HG03135 (cell line): ENCODE results near the gene COPRS.
"Not testable (repeated sequence)": the region's sequence is repeated elsewhere in the genome, so short reads cannot be mapped to it uniquely, and the experiment has no call there.

Experiments used
- ATAC-seq: cut with Tn5 transposase; IDR thresholded peaks from one replicate; pipeline ENCODE4 v1.9.1; 2021; ENCODE audit warnings: mild to moderate bottlenecking, moderate library complexity; ENCODE audit not compliant: unreplicated experiment

Gene COPRS

DNA sequence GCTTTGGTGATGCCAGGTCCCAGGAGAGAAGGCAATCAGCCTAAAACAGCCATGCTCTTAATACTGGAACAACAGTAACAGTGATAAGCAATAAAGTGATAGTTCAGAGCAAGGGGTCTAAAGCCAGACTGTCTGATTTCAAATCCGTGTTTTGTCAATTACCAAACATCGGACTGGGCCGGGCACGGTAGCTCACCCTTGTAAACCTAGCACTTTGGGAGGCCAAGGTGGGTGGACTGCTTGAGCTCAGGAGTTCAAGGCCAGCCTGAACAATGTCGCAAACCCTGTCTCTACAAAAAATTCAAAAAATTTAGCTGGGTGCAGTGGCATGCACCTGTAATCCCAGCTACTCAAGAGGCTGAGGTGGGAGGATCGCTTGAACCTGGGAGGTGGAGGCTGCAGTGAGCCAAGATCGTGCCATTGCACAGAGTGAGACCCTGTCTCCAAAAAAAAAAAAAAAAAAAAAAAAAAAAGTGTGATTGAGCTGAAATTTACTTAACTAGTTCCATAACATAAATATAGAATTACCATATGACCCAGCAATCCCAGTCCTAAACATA, 5.1 kb downstream of the COPRS start:
- ATAC-seq: no peak

DNA sequence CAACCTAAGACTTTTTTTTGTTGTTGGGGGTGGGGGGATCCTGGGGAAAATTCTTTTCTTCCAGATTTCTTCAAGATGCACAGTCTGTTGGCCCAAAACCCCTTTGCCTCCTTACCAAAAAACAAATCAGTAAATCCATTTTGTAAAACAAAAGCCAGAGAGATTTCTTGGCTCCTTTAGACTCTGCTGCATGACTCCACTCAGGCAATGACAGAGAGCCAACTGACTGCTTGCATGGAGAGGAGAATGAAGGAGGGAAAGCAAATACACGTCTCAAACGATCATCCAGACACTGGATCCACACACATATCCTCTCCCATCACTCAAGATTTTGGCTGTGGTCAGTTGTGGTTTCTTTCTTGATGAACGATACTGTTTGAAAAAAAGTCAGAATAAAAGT, 13.8 kb downstream of the COPRS start:
- ATAC-seq: no peak

DNA sequence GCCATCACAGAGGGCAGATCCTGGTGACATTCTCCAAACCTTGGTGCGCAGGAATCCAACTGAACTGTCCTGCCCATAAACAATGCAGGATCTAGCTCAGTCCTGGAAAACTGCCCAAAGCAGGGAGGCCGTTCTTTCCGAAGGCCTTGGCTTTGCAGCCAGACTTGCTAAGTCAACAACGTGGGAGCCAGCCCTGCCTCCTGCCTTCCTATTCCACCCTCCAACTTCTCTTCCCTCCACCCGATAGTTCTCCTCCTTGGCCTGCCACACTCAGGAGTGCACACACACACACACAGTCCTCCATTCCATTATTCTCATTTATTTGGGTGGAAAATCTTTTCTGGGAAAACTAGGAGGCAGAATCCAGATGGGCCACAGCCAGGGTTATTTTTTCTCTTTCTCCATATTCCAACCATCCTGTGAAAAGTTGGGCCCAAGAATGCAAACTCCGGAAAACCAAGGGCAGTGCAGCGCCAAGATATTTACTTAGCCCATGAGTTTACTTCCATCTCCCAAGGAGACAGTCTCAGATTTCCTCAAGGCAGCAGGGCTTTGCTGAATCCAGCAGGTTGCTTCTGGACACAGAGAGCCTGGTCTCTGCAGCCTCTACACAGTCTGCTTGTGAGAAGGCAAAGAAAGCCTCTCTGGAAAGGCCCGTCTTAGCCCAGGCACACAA, 15.8 kb downstream of the COPRS start:
- ATAC-seq: no peak

DNA sequence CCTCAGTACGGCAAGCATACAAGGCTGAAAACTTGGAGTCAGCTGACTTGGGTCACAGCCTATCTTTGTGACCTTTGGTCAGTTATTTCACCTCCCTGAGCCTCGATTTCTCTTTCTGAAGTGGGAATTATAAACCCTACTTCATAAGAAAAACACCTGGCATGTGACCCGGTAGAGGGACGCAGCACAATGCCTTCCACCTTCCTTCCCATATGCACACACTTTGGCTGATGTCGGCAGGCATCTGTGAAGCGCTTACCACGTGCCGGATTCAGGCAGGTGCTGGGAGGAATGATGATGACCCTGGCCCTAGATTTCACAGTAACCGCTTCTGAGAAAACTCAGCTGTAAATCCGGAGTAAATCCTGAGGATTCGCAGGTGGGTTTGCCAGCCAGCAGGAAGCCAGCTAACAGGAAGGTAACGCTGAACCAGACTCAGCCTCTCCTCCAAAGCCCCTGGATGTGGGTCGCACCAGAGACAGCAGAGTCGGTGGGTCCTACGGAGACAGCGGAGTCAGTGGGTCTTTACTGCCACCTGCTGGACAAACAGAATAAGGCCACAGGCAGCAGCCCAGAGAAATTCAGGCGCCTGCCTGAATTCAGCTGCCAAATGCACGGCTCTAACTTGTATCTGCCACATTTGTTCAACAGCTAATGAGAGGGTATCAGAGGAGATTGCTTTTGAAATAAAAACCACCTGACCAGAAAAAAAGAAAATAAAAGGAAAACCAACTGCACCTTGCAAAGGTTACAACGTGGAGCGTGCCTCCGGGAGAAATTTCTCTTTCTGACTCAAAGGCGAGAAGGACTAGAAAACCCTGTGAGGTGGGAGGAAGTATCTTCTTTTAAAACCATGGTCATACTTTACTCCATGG, 16.6 kb downstream of the COPRS start:
- ATAC-seq: no peak

DNA sequence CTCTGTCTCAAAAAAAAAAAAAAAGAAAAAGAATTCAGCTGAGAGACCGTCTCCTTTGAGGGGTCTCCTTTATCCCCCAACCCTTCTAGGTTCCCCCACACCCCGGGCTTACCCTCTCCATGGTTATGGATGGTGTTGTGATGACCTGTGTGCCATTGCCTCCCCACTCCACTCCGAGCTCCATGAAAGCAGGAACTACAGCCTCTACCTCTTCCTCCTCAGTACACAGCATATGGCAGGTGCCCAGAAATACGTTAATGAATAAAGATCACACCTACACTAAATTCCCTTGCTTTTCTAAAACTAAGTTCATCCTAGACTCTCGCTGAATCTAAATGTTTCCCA, 17.2 kb downstream of the COPRS start:
- no peak for ATAC-seq

DNA sequence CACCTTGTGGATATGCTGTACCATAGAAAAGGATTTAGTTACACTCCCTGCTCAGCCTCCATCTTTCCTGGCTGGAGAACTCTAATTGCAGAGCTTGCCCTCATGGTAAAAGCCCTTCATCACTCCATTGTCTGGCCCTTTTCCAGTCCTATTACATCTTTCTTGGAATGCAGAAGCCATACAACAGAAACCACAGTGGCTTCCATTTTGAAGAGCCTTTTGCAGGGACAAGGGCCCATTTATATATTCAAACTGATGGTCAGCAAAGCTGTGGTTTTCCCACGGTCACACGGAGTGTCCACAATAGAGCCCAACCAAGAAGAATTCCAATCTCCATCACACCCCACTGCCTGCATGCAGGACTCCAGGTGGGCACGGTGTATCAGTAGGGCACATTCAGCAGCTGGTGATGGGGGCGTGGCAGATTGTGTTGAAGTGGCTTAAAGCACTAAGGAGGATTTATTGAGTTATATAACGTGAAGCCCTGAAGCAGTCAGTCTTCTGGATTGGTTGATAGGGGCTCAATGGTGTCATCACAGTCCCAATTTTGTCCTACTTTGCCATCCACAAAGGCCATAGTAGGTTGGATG, 20.3 kb downstream of the COPRS start:
- ATAC-seq: no peak

DNA sequence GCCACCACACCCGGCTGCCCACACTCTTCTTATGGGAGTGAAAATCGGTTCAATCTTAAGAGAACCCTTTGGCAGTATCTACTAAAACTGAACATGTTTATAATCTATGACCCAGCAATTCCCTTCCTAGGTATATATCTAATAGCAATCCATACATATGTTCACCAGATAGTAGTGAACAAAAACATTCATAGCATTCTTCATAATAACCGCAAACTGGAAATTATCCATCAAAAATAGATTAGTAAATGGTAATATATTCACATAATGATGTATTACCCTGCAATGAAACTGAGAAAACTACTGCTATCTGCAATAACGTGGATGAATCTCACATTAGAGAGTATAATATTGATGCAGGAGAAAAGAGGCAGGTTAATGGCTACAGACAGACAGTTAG, 23.1 kb downstream of the COPRS start:
- no peak for ATAC-seq

DNA sequence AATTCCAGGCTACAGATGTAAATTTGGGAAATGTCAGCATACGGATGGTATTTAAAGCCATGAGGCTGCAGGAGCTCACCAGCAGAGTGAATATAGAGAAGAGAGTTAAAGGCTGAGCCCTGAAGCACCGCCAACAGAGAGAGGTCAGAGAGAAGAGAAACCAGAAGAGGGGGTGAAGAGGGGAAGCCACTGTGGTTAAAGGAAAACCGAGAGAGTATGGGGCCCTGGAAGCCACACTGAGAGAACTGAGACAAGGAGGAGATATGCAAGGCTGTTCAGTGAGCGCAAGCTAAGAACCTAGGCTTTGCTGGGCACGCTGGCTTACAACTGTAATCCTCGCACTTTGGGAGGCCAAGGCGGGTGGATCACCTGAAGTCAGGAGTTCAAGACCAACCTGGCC, 24.6 kb downstream of the COPRS start:
- no peak for ATAC-seq

DNA sequence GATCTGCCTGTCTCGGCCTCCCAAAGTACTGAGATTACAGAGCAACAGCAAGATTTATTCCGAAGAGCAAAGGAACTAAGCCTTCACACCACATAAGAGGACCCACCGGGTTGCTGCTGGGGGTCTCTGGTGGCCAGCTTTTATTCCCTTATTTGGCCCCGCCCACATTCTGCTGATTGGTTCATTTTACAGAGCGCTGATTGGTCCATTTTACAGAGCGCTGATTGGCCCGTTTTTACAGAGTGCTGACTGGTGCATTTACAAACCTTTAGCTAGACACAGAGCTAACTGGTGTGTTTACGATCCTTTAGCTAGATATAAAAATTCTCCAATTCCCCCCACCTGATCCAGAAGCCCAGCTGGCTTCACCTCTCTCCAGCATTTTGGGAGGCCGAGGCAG, 26.3 kb downstream of the COPRS start:
- no peak for ATAC-seq

DNA sequence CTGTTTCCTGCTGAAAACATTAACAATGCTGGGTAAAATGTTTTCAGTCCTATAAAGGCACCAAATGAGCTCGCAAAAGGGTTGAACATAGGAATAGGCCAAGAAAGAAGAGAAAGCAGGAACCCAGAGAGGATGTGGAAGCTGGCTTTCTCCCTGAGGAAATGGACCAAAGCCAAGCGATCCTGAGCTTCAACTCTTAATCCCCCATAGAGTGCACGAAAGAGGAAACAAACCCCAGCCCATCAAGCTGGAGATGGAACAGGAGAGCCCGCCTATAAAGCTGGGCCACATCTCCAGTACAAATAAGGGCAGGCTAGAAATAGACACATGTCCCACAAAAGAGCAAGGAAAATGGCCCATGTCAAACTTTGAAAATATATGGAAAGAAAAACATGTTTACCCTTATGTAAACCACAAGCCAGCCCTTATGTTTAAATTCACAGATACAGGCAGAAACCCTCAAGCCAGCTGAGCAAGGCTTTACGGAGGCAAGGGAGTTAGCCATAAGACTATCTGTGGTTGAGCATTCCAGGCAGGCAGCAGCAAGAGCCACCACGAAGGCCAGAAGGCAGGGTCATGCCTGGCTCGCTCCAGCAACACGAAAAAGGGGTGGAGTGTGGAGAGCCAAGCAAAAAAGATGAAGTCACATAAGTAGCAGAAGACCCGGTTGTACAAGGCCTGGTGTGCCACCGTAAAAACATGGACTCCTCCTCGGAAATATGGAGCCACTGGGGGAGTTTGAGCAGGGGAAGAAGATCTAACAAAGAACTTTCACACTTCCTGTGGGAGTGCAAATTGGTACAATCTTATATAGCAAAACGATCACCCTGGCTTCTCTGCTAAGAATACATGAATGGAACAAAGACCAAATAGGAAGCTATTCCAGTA, 27.8 kb downstream of the COPRS start:
- no peak for ATAC-seq

DNA sequence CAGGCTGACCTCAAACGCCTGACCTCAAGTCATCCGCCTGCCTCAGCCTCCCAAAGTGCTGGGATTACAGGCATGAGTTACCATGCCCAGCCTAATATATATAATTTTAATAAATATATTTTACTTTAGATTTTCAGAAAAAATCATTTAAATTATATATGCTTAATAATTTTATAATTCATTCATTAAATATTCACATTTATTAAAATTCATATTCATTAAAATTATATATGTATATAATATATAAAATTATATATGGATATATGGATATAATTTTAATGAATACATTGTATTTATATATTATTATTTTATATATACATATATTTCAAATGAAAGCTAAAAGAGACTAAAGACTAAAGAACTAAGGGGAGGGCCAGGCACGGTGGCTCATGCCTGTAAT, 29.4 kb downstream of the COPRS start:
- no peak for ATAC-seq

DNA sequence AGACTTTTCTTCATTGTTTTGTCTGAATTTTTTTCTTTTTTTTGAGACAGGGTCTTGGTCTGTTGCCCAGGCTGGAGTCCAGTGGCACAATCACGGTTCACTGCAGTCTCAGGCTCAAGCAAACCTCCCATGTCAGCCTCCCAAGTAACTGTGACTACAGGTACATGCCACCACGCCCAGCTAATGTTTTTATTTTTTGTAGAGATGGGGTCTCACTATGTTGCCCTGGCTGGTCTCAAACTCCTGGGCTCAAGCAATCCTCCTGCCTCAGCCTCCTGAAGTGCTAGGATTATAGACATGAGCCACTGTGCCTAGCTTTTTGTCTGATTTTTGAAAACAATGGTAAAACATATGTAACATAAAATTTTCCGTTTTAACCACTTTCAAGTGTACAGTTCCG, 30.1 kb downstream of the COPRS start:
- not testable (repeated sequence) for ATAC-seq

DNA sequence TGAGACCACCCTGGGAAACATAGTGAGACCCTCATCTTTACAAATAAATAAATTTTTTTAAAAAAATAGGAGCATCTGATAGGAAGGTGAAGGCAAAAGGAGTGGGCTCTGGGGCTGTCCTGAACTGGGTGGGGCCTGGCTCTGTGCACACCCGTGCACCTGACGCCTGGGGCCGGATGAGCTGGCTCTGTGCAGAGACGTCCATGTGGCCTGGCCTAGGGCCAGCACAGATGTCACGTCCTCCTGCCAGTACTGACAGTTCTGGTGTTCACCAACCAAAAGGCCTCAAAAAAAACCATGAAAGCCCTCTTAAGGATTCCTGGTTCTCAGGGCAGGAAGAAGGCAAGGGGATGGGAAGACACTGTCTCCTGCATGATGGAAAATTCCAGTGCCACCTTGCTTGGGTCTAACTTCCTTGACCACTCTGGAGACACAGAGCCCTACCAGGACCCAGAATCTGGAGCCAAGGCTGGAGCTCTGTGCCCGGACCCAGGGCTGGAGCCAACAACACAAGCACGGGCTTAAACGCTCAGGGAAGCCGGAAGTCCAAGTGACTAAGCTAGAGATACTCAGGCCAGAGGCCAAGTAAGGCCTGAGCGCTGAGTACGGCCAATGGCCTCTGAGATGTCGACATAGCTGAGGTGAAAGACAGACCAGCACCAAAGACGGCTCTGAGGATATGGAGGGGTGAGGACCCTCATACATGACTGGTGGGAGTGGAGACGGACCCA, 32.9 kb downstream of the COPRS start:
- ATAC-seq: no peak

DNA sequence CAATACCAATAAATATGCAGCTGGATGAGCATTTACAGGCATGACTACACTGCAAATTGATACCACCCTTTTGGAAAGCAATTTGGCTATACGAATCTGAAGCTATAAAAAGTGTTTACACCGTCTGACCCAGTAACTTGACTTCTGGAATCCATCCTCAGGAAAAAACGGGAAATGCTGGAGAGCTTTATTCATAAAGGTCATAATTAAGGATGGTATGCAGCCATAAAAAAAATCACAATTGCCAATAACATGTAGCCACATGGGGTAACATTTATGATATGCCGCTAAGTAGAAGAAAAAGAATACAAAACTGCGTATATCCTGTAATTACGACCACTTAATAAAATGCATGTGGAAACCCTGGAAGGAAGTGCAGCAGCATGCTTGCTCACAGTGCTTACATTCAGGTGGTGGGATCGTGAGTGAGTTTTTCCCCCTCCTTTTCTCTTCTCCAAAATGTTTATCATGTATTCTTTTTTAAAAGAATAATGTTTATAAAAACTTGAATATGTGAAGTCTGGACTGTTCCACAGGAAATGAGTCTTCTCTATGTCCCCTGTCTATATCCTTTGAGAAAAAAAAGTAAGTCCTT, 34.2 kb downstream of the COPRS start:
- ATAC-seq: no peak

DNA sequence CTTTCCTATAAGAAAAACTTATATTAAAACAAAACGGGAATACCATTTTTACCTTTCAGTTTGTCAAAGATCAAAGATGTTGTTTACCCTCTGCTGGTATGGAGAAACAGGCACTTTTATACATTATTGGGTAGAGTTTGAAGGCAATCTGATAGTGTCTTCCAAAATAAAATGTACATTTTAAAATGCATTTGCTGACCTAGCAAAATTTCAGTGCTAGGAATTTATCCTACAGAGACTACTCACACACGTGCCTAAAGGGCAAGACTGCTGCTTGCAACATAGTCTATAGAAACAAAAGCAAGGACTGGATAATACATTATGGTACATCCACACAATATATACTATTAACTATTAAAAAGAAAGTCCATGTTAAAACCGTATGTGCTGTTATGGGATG, 36.0 kb downstream of the COPRS start:
- no peak for ATAC-seq

DNA sequence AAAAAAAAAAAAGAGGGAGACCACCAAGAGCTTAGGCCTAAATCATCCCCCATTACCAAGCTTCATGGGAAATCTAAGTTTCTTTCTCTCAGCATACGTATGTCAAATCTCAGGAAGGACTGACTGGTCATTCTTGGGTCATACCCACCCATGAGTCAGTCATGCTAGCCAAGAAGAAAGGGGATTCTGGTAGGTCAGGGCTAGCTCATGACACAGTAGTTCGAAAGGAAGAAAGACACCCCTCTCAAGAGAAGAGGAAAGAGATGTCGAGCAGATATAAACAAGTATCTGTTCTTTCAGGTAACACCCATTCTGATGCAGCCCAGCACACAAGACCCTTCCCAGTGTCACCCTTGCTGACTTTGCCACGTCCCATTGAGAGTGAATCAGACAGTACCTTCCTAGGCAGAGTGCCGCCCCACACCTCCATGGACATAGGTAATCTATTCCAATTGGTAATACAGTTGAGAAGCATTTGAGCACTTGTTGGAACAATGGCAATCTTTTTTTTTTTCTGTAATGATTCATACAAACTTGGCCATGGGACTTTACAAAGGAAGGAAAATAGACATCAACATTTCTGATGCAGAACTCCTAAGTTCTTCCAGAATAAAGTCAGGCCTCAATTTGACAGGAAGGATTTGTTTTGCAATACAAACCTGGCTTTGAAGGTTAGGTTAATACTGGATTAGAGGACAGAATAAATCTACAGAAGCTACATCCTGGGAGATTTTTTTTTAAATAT, 38.2 kb downstream of the COPRS start:
- ATAC-seq: no peak

DNA sequence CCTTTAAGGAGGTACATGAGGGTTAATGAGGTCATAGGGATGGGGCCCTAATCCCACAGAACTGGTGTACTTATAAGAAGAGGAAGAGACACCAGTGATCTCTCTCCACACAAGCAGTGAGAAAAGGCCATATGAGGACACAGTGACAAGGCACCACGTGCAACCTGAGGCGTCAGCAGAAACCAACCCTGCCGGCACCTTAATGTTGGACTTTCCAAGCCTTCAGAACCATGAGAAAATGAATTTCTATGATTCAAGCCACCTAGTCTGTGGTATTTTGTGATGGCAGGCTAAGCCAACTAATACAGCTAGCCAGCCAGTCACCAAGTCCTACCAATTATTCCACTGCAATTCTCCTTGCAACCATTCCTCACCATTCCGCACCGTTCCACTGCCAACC, 39.5 kb downstream of the COPRS start:
- ATAC-seq: no peak

DNA sequence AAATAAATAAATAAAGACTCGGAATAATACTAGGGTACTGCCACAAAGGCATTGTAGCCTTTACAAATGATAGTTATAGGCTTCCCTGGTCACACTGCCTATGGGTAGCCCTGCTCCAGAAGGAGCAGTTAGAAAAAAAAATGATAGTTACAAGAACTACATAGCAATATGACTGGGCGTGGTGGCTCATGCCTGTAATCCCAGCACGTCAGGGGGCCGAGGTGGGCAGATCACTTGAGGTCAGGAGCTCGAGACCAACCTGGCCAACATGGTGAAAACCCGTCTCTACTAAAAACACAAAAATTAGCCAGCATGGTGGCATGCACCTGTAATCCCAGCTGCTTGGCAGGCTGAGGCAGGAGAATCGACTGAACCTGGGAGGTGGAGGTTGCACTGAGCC, 40.2 kb downstream of the COPRS start:
- ATAC-seq: not testable (repeated sequence)

DNA sequence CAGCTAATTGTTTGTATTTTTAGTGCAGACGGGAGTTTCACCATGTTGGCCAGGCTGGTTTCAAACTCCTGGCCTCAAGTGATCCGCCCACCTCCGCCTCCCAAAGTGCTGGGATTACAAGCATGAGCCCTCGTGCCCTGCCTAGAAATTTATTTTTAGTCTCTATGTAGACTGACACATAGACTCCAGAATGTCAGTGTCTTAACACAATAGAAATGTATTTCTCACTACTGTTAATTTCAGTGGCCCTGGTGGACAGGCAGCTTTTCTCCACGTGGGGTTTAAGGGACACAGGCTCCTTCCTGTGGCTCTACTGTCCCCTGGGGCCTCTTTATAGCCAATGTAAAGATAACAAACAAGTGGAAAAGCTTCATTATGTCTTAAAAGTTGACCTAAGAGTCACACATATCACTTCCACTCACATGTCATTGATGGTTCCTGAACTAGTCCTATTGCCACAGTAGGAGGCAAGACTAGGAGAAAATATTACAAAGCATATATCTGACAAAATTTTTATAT, 43.8 kb downstream of the COPRS start:
- no peak for ATAC-seq
